Peyer's patch (tissue), 4 donors: ENCODE measurements around the gene FUOM. TPM values are rescaled to one million over a fixed set of nuclear protein-coding genes. Genes with fewer than 3 reads are reported as not detected.

Source experiments
- DNase-seq, 3 donors: peaks; one replicate each; pipeline ENCODE4 v3.0.0-alpha.2; 2017 to 2019
- H3K27ac ChIP-seq, 4 donors: fragments of 200-600 bp; sonication (generic); one replicate each; pipeline ENCODE4 v1.5.1; 2016 to 2019
- H3K27me3 ChIP-seq, 2 donors: fragments of 200-600 bp; sonication (generic); one replicate each; pipeline ENCODE4 v1.5.1; 2019
- H3K36me3 ChIP-seq, 3 donors: fragments of 200-600 bp; sonication (generic); one replicate each; pipeline ENCODE4 v1.5.1; 2016 to 2019
- H3K4me1 ChIP-seq, 4 donors: fragments of 200-600 bp; sonication (generic); one replicate each; pipeline ENCODE4 v1.5.1; 2016 to 2019
- H3K4me3 ChIP-seq, 4 donors: fragments of 200-600 bp; sonication (generic); 1 replicate in 3 of 4; 2 replicates in 1 of 4; pipeline ENCODE4 v1.5.1; 2016 to 2019; ENCODE audit warnings: mild to moderate bottlenecking in 1 of 4
- H3K9me3 ChIP-seq, 4 donors: fragments of 200-600 bp; sonication (generic); one replicate each; pipeline ENCODE4 v1.5.1; 2016 to 2019; ENCODE audit warnings: mild to moderate bottlenecking in 1 of 4
- POLR2A ChIP-seq, 2 donors: fragments of 450-650 bp; IDR thresholded peaks; one replicate each; pipeline ENCODE4 v1.5.1; 2017; ENCODE audit warnings: antibody characterized with exemption in 2 of 2, mild to moderate bottlenecking in 2 of 2, moderate library complexity in 2 of 2
- total RNA-seq, 4 donors: library from RNA; depleted of rRNA; stranded (reverse); fragments of >200 nt; gene quantifications; one replicate each; pipeline ENCODE4 v1.1.0, GENCODE V29; 2016
- TF ChIP-seq, protein P1 (sequence below), 6 experiments: fragments of 450-650 bp in 4 of 6; fragments of 200-600 bp in 2 of 6; sonication (generic) in 1 of 6; IDR thresholded peaks; one replicate each; pipeline ENCODE4 v1.5.1; 2017 to 2019; ENCODE audit warnings: antibody characterized with exemption in 6 of 6, mild to moderate bottlenecking in 3 of 6, moderate library complexity in 1 of 6

The FUOM gene
- total RNA-seq, 4 donors from 2014 or later, result 88.3 to 214 (median 163) TPM

DNA sequence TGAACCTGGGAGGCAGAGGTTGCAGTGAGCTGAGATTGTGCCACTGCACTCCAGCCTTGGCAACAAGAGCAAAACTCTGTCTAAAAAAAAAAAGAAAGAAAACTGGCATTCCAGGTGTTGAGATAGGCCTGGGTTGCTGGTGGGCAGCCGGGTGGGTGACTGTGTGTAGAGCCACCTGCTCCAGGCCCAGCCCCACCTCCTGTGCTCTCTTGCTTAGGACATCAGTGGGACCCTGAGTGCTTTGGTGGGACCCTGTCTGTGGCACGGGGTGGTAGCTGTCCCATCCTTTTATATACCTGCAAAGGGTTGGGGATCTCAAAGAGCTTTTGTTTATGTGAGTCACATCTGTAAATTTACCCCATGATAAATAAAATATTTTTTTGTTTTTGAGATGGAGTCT is 27.4 kb upstream of the FUOM start:
- H3K9me3 ChIP-seq, result no peaks in the 10 kb centered on the region
- H3K4me1 ChIP-seq, result peaks cover 0 to 11% (median under 1%) of the 10 kb centered on the region in 4 donors
- H3K27ac ChIP-seq, result no peak overlapping the region
- H3K27me3 ChIP-seq, result no peaks in the 10 kb centered on the region
- peak in 1 of 3 donors; percentile 36 for DNase-seq
- H3K36me3 ChIP-seq, result peaks cover 0 to 16% (median 0%) of the 10 kb centered on the region in 3 donors
- TF ChIP-seq, protein P1, sequence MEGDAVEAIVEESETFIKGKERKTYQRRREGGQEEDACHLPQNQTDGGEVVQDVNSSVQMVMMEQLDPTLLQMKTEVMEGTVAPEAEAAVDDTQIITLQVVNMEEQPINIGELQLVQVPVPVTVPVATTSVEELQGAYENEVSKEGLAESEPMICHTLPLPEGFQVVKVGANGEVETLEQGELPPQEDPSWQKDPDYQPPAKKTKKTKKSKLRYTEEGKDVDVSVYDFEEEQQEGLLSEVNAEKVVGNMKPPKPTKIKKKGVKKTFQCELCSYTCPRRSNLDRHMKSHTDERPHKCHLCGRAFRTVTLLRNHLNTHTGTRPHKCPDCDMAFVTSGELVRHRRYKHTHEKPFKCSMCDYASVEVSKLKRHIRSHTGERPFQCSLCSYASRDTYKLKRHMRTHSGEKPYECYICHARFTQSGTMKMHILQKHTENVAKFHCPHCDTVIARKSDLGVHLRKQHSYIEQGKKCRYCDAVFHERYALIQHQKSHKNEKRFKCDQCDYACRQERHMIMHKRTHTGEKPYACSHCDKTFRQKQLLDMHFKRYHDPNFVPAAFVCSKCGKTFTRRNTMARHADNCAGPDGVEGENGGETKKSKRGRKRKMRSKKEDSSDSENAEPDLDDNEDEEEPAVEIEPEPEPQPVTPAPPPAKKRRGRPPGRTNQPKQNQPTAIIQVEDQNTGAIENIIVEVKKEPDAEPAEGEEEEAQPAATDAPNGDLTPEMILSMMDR (IDR thresholded peaks at IDR 0.05), result no peak
- no peak for TF ChIP-seq POLR2A (IDR thresholded peaks at IDR 0.05)
- no peak overlapping the region for H3K4me3 ChIP-seq

DNA sequence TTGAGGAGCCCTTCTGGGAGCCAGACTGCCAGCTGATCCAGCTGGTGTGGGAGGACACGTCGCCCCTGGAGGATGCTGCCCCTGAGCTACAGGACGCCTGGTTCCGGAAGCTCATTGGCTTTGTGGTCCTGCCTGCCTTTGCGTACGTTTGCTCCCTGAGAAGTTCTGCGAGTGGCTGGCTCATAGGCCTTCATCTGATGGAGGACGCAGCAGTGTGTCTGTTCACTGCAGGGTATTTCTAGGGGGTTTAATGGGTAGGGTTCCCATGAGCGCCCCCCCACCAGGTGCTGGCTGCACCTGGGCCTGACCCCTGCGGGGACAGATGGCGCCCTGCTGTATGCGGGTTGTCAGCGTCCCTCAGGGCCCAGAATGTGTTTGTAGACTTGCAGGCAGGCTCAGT is 26.3 kb upstream of the FUOM start:
- H3K4me1 ChIP-seq, result peaks cover 0 to 19% (median 3%) of the 10 kb centered on the region in 4 donors
- peaks cover 0 to 11% (median 0%) of the 10 kb centered on the region in 3 donors for H3K36me3 ChIP-seq
- TF ChIP-seq, protein P1 (IDR thresholded peaks at IDR 0.05), result no peak
- no peak for TF ChIP-seq POLR2A (IDR thresholded peaks at IDR 0.05)
- no peak overlapping the region for H3K4me3 ChIP-seq
- no peak overlapping the region for H3K27ac ChIP-seq
- peak in 1 of 3 donors; percentile 26 for DNase-seq
- H3K27me3 ChIP-seq, result no peaks in the 10 kb centered on the region
- no peaks in the 10 kb centered on the region for H3K9me3 ChIP-seq

DNA sequence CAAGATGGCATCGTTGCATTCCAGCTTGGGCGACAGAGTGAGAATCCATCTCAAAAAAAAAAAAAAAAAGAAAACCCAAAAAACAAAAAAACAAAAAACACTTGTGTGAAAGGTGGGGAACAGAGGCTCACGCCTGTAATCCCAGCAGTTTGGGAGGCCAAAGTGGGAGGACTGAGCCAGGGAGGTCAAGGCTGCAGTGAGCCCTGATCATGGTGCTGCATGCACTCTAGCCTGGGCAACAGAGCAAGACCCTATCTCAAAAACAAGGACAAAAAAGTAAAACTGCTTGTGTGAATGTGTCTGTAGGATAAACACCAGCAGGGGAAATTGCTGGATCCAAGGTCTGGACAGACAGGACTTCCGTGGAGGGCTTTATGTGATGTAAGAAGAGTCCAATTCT is 25.7 kb upstream of the FUOM start:
- TF ChIP-seq, protein P1 (IDR thresholded peaks at IDR 0.05), result no peak
- TF ChIP-seq POLR2A (IDR thresholded peaks at IDR 0.05), result no peak
- peaks cover 0 to 19% (median 3%) of the 10 kb centered on the region in 4 donors for H3K4me1 ChIP-seq
- DNase-seq, result no peak
- H3K27ac ChIP-seq, result no peak overlapping the region
- no peak overlapping the region for H3K4me3 ChIP-seq
- peaks cover 0 to 11% (median 0%) of the 10 kb centered on the region in 3 donors for H3K36me3 ChIP-seq
- no peaks in the 10 kb centered on the region for H3K27me3 ChIP-seq
- H3K9me3 ChIP-seq, result no peaks in the 10 kb centered on the region

DNA sequence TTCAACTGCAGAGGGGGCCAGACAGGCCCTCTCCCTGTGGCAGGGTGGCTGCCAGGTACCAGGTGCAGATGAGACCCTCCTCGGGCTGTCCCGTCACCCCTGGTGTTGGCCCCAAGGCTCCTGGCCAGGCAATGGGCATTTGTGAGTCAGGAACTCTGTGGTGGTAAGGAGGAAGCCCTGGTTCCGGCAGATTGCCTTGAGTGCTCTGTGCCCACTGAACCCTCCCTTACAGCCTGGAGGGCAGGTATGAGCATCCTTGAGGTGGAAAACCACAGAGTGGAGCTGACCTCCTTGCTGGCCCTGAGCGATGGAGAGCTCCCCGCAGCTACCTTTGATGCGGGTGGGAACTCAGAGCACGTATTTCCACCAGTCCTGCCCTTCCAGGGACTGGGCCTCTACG is 23.2 kb upstream of the FUOM start:
- H3K4me1 ChIP-seq, result peaks cover 0 to 30% (median 5%) of the 10 kb centered on the region in 4 donors
- no peaks in the 10 kb centered on the region for H3K9me3 ChIP-seq
- TF ChIP-seq POLR2A (IDR thresholded peaks at IDR 0.05), result no peak
- TF ChIP-seq, protein P1 (IDR thresholded peaks at IDR 0.05), result no peak
- peaks cover 0 to 11% (median 0%) of the 10 kb centered on the region in 3 donors for H3K36me3 ChIP-seq
- no peaks in the 10 kb centered on the region for H3K27me3 ChIP-seq
- no peak overlapping the region for H3K4me3 ChIP-seq
- DNase-seq, result peak in 1 of 3 donors; percentile 39
- no peak overlapping the region for H3K27ac ChIP-seq

DNA sequence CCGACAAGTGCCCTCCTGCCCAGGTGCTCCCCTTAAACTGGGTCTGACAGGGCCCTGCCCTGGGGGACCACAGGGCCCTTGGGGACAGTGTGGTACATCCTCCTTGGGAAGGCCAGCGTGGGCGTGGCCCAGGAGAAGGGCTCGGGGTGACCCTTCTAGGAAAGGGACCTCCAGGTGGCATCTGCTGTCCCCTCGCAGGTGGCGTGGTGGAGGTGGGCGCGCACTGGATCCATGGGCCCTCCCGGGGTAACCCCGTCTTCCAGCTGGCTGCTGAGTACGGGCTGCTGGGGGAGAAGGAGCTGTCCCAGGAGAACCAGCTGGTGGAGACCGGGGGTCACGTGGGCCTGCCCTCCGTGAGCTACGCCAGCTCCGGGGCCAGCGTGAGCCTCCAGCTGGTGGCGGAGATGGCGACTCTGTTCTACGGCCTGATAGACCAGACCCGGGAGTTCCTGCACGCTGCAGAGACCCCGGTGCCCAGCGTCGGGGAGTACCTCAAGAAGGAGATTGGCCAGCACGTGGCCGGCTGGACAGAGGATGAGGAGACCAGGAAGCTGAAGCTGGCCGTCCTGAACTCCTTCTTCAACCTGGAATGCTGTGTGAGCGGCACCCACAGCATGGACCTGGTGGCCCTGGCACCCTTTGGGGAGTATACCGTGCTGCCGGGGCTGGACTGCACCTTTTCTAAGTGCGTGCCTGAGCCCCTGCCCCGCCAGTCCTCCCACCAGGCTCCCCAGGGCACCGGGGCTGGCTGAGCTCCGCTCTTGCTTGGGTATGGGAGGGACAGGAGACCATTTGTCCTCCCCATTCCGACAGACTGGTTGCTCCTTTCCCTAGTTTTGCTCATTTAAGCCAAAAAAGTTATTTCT is 22.2 kb upstream of the FUOM start:
- H3K4me3 ChIP-seq, result peak overlapping the region; percentile 79 to 100 (median 97)
- H3K27me3 ChIP-seq, result no peaks in the 10 kb centered on the region
- DNase-seq, result no peak
- H3K36me3 ChIP-seq, result peaks cover 0 to 11% (median 0%) of the 10 kb centered on the region in 3 donors
- TF ChIP-seq POLR2A (IDR thresholded peaks at IDR 0.05), result no peak
- TF ChIP-seq, protein P1 (IDR thresholded peaks at IDR 0.05), result no peak
- peaks cover 0 to 30% (median 5%) of the 10 kb centered on the region in 4 donors for H3K4me1 ChIP-seq
- H3K9me3 ChIP-seq, result no peaks in the 10 kb centered on the region
- peak overlapping the region; percentile 76 to 99 (median 87) for H3K27ac ChIP-seq
